GM23338 (cell line): ENCODE measurements around the gene PCBP3. TPM values are rescaled to one million over a fixed set of nuclear protein-coding genes. Genes with fewer than 3 reads are reported as not detected.
A peak's percentile ranks its signal among the peaks of the same experiment; 100 is the strongest.

Experiments used
- ATAC-seq: fragments of 200-7000 bp; cut with Tn5 transposase; 3 replicates; pipeline ENCODE4 v1.9.1; 2020
- DNase-seq: peaks from one replicate; pipeline ENCODE4 v3.0.0-alpha.2; 2015; ENCODE audit warnings: low spot score
- H2AFZ ChIP-seq: fragments of 200-600 bp; sonication (generic); 2 replicates; pipeline ENCODE4 v1.8.0; 2016; ENCODE audit warnings: antibody characterized with exemption, mild to moderate bottlenecking, moderate library complexity
- H3F3A ChIP-seq: fragments of 200-600 bp; sonication (generic); replicated peaks from 2 replicates; pipeline ENCODE4 v1.8.0; 2017; ENCODE audit warnings: antibody characterized with exemption, mixed run types, low read depth
- H3K27ac ChIP-seq: fragments of 200-600 bp; sonication (generic); 2 replicates; pipeline ENCODE4 v1.6.1; 2016; ENCODE audit warnings: low read depth
- H3K27me3 ChIP-seq: fragments of 200-600 bp; sonication (generic); 2 replicates; pipeline ENCODE4 v1.8.0; 2016; ENCODE audit warnings: mild to moderate bottlenecking, mixed run types, moderate library complexity; ENCODE audit not compliant: insufficient read depth
- H3K36me3 ChIP-seq: fragments of 200-600 bp; sonication (generic); 2 replicates; pipeline ENCODE4 v1.8.0; 2016; ENCODE audit warnings: mild to moderate bottlenecking; ENCODE audit not compliant: insufficient read depth
- H3K4me1 ChIP-seq: fragments of 200-600 bp; sonication (generic); 2 replicates; pipeline ENCODE4 v1.8.0; 2016; ENCODE audit warnings: mild to moderate bottlenecking, moderate library complexity; ENCODE audit not compliant: insufficient read depth
- H3K4me2 ChIP-seq: fragments of 200-600 bp; sonication (generic); 2 replicates; pipeline ENCODE4 v1.7.1; 2017; ENCODE audit warnings: mixed run types
- H3K4me3 ChIP-seq: fragments of 200-600 bp; sonication (generic); 2 replicates; pipeline ENCODE4 v1.6.1; 2016; ENCODE audit warnings: mixed run types
- H3K79me2 ChIP-seq: fragments of 200-600 bp; sonication (generic); replicated peaks from 2 replicates; pipeline ENCODE4 v1.8.0; 2017; ENCODE audit warnings: mild to moderate bottlenecking; ENCODE audit not compliant: insufficient read depth
- H3K9me2 ChIP-seq: fragments of 200-600 bp; sonication (generic); 2 replicates; pipeline ENCODE4 v1.8.0; 2017; ENCODE audit not compliant: insufficient read depth
- H4K20me1 ChIP-seq: fragments of 200-600 bp; sonication (generic); replicated peaks from 2 replicates; pipeline ENCODE4 v1.8.0; 2017; ENCODE audit warnings: mild to moderate bottlenecking; ENCODE audit not compliant: insufficient read depth
- H3K27ac Mint-ChIP-seq: 2 replicates; pipeline ENCODE4 v1.8.0; 2020; ENCODE audit warnings: inconsistent platforms, mild to moderate bottlenecking, moderate library complexity, mixed read lengths
- H3K27me3 Mint-ChIP-seq: 3 replicates; pipeline ENCODE4 v1.8.0; 2022; ENCODE audit warnings: low read depth, mild to moderate bottlenecking, moderate library complexity, mixed read lengths, inconsistent platforms; ENCODE audit not compliant: insufficient read depth, poor library complexity
- H3K36me3 Mint-ChIP-seq: 3 replicates; pipeline ENCODE4 v1.8.0; 2021; ENCODE audit warnings: low read depth, mild to moderate bottlenecking, inconsistent platforms, moderate library complexity, mixed read lengths
- H3K4me1 Mint-ChIP-seq: 3 replicates; pipeline ENCODE4 v1.8.0; 2020; ENCODE audit warnings: mild to moderate bottlenecking, inconsistent platforms, mixed read lengths
- H3K4me3 Mint-ChIP-seq: 3 replicates; pipeline ENCODE4 v1.8.0; 2021; ENCODE audit warnings: moderate library complexity, mild to moderate bottlenecking, inconsistent platforms, mixed read lengths
- H3K9me3 Mint-ChIP-seq: 3 replicates; pipeline ENCODE4 v1.8.0; 2020; ENCODE audit warnings: moderate library complexity, mild to moderate bottlenecking, inconsistent platforms, mixed read lengths
- CREB1 ChIP-seq: fragments of 250-450 bp; sonication (Bioruptor Pico); IDR thresholded peaks from 2 replicates; pipeline ENCODE4 v1.5.0; 2020; ENCODE audit warnings: low read depth, mild to moderate bottlenecking, moderate library complexity
- ETS1 ChIP-seq: IDR thresholded peaks from 2 replicates; pipeline ENCODE4 v1.6.1; 2016; ENCODE audit warnings: antibody characterized with exemption
- EZH2 ChIP-seq: fragments of 200-600 bp; sonication (generic); IDR thresholded peaks from one replicate; pipeline ENCODE4 v1.8.0; 2017; ENCODE audit warnings: antibody characterized with exemption, mild to moderate bottlenecking, low read depth; ENCODE audit not compliant: unreplicated experiment
- EZH2phosphoT487 ChIP-seq: fragments of 200-600 bp; sonication (generic); IDR thresholded peaks from one replicate; pipeline ENCODE4 v1.8.1; 2018; ENCODE audit warnings: antibody characterized with exemption; ENCODE audit not compliant: unreplicated experiment
- JUNB ChIP-seq: IDR thresholded peaks from one replicate; pipeline ENCODE4 v1.6.1; 2016; ENCODE audit warnings: antibody characterized with exemption; ENCODE audit not compliant: unreplicated experiment
- NANOG ChIP-seq: IDR thresholded peaks from 2 replicates; pipeline ENCODE4 v1.6.1; 2016; ENCODE audit warnings: antibody characterized with exemption, borderline replicate concordance
- POLR2AphosphoS5 ChIP-seq: IDR thresholded peaks from 2 replicates; pipeline ENCODE4 v1.6.1; 2016; ENCODE audit warnings: antibody characterized with exemption, low read depth
- REST ChIP-seq: IDR thresholded peaks from one replicate; pipeline ENCODE4 v1.6.1; 2018; ENCODE audit warnings: antibody characterized with exemption; ENCODE audit not compliant: unreplicated experiment
- STAT1 ChIP-seq: IDR thresholded peaks from one replicate; pipeline ENCODE4 v1.6.1; 2016; ENCODE audit warnings: antibody characterized with exemption; ENCODE audit not compliant: unreplicated experiment
- ZNF114 ChIP-seq: fragments of 250-450 bp; sonication (Bioruptor Pico); IDR thresholded peaks from 2 replicates; pipeline ENCODE4 v1.5.0; 2020; ENCODE audit warnings: mild to moderate bottlenecking, moderate library complexity
- ZNF331 ChIP-seq: fragments of 250-450 bp; sonication (Bioruptor Pico); IDR thresholded peaks from 2 replicates; pipeline ENCODE4 v1.5.0; 2020; ENCODE audit warnings: low read depth, mild to moderate bottlenecking, moderate library complexity
- ZNF462 ChIP-seq: fragments of 250-450 bp; sonication (Bioruptor Pico); IDR thresholded peaks from 2 replicates; pipeline ENCODE4 v1.5.0; 2020; ENCODE audit warnings: mild to moderate bottlenecking, moderate library complexity
- polyA plus RNA-seq: library from polyadenylated mRNA; unstranded; fragments of >200 nt; fragmentation: Nextera tagmentation; extraction: Ambion mirVana; gene quantifications from 2 replicates; pipeline ENCODE4 v1.2.1, GENCODE V29; 2016
- total RNA-seq: library from RNA; depleted of rRNA; stranded (reverse); fragments of >200 nt; shearing (Covaris generic); gene quantifications from 2 replicates; pipeline ENCODE4 v1.2.3, GENCODE V29; 2014
- TF ChIP-seq, protein P1 (sequence below), 2 experiments: fragments of 200-600 bp in 1 of 2; sonication (generic) in 1 of 2; conservative IDR thresholded peaks; 2 replicates each; pipeline versions ENCODE4 v1.5.1 to v1.6.1; 2016 to 2017; ENCODE audit warnings: antibody characterized with exemption in 2 of 2, low read depth in 2 of 2, mild to moderate bottlenecking in 2 of 2, moderate library complexity in 1 of 2

PCBP3 gene
- total and polyA plus RNA-seq, 2 experiments from 2014 or later = 7.1 to 9.1 TPM

DNA sequence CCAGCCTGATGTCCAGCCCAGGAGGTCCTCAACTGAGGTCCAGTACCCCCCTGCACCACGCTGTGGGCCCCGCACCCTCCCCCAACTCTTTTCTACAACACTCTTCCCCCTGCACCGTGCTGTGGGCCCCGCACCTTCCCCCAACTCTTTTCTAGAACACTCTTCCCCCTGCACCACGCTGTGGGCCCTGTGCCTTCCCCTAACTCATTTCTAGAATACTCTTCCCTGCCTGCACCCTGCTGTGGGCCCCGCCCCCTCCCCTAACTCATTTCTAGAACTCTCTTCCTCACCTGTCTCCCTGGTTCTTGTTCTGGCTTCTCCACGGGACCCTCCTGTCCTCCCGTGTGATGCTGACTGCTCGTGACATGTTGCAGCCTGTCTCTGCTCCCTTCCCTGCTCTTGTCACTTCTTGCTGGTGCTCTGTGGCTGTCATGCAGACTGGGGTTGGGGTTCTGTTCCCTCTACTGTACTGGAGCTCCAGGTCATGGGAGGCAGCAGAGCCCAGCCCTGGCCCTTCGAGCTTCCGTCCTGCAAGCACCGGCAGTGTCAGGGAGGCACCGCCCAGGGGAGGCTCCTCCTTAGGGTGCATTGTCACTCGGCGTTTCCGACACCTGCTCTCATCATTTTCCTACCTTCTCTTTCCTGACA lies 177.9 kb downstream of the PCBP3 start:
- no peaks in the 10 kb centered on the region for H3K79me2 ChIP-seq
- Mint-ChIP-seq H3K4me3 (peak overlapping the region; percentile 15; the same call in 1 of the 3 replicates), H3K4me1 (peaks cover 31% of the 10 kb centered on the region), H3K9me3 (no peaks in the 10 kb centered on the region), H3K36me3 (no peaks in the 10 kb centered on the region), H3K27ac (no peak overlapping the region), H3K27me3 (peaks cover 7% of the 10 kb centered on the region)
- DNase-seq = no peak
- H4K20me1 ChIP-seq = no peaks in the 10 kb centered on the region
- H3K9me2 ChIP-seq = no peaks in the 10 kb centered on the region
- no peak overlapping the region for H3K4me3 ChIP-seq
- no peaks in the 10 kb centered on the region for H3K36me3 ChIP-seq
- H2AFZ ChIP-seq = no peak overlapping the region
- no peak overlapping the region for H3K4me2 ChIP-seq
- peaks cover 4% of the 10 kb centered on the region for H3K4me1 ChIP-seq
- H3K27me3 ChIP-seq = no peaks in the 10 kb centered on the region
- ATAC-seq = no peak
- H3K27ac ChIP-seq = no peak overlapping the region
- no peaks in the 10 kb centered on the region for H3F3A ChIP-seq
- no peak for TF ChIP-seq ZNF462 (CRISPR knock-in tag)
- no peak for TF ChIP-seq EZH2phosphoT487
- no peak for TF ChIP-seq JUNB
- no peak for TF ChIP-seq REST
- no peak for TF ChIP-seq STAT1
- TF ChIP-seq EZH2 = no peak
- TF ChIP-seq, protein P1, sequence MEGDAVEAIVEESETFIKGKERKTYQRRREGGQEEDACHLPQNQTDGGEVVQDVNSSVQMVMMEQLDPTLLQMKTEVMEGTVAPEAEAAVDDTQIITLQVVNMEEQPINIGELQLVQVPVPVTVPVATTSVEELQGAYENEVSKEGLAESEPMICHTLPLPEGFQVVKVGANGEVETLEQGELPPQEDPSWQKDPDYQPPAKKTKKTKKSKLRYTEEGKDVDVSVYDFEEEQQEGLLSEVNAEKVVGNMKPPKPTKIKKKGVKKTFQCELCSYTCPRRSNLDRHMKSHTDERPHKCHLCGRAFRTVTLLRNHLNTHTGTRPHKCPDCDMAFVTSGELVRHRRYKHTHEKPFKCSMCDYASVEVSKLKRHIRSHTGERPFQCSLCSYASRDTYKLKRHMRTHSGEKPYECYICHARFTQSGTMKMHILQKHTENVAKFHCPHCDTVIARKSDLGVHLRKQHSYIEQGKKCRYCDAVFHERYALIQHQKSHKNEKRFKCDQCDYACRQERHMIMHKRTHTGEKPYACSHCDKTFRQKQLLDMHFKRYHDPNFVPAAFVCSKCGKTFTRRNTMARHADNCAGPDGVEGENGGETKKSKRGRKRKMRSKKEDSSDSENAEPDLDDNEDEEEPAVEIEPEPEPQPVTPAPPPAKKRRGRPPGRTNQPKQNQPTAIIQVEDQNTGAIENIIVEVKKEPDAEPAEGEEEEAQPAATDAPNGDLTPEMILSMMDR (conservative IDR thresholded peaks at IDR 0.05; ENCODE audit: low read depth in 2 of 2) = no peak
- no peak for TF ChIP-seq ZNF114
- TF ChIP-seq NANOG = no peak
- TF ChIP-seq ETS1 = no peak
- no peak for TF ChIP-seq ZNF331 (CRISPR knock-in tag)
- TF ChIP-seq CREB1 (CRISPR knock-in tag) = no peak
- TF ChIP-seq POLR2AphosphoS5 = no peak
